Activated naive CD4-positive, alpha-beta T cell treated with anti-CD3 and anti-CD28 coated beads, Interleukin-2, amount 50 U/mL, for 16 hours (primary cell): Measurements from ENCODE around the gene AFDN.

Experiments
- DNase-seq: peaks from one replicate; pipeline ENCODE4 v3.0.0-alpha.2; 2020

Gene AFDN, protein sequence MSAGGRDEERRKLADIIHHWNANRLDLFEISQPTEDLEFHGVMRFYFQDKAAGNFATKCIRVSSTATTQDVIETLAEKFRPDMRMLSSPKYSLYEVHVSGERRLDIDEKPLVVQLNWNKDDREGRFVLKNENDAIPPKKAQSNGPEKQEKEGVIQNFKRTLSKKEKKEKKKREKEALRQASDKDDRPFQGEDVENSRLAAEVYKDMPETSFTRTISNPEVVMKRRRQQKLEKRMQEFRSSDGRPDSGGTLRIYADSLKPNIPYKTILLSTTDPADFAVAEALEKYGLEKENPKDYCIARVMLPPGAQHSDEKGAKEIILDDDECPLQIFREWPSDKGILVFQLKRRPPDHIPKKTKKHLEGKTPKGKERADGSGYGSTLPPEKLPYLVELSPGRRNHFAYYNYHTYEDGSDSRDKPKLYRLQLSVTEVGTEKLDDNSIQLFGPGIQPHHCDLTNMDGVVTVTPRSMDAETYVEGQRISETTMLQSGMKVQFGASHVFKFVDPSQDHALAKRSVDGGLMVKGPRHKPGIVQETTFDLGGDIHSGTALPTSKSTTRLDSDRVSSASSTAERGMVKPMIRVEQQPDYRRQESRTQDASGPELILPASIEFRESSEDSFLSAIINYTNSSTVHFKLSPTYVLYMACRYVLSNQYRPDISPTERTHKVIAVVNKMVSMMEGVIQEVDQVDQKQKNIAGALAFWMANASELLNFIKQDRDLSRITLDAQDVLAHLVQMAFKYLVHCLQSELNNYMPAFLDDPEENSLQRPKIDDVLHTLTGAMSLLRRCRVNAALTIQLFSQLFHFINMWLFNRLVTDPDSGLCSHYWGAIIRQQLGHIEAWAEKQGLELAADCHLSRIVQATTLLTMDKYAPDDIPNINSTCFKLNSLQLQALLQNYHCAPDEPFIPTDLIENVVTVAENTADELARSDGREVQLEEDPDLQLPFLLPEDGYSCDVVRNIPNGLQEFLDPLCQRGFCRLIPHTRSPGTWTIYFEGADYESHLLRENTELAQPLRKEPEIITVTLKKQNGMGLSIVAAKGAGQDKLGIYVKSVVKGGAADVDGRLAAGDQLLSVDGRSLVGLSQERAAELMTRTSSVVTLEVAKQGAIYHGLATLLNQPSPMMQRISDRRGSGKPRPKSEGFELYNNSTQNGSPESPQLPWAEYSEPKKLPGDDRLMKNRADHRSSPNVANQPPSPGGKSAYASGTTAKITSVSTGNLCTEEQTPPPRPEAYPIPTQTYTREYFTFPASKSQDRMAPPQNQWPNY (N-terminal part only)

DNA sequence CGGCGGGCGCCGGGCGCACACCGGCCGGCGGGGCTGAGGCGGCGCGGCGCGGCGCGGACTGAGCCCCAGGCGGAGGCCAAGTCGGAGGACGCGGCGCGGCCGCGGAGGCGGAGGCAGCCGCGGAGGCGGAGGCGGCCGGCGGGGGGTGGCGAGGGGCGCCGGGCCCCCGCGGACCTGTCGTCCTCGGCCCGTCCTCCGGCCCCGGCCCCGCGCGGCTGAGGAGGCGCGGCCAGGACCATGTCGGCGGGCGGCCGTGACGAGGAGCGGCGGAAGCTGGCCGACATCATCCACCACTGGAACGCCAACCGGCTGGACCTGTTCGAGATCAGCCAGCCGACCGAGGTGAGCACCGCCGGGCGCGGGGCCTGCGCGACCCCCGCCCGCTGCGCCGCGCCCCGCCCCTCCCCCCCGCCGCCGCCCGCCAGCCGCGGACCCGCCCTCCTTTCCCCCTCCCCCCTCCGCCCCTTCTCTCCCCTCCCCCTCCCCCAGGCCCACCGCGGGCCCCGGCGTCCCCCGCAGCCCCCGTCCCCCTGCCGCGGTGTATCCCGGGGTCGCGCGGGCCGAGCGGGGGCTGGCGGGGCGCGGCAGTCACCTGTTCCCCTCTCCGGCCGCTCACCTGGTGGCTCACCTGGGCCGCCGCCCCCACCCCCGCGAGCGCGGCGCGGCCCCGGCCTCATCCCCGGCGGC, at the start of gene AFDN:
Gene AFDN (plus strand): TSS at position 16 of the 687 bp plus-strand sequence. CDS start 222 bp downstream, at position 238.
- DNase-seq: no peak

DNA sequence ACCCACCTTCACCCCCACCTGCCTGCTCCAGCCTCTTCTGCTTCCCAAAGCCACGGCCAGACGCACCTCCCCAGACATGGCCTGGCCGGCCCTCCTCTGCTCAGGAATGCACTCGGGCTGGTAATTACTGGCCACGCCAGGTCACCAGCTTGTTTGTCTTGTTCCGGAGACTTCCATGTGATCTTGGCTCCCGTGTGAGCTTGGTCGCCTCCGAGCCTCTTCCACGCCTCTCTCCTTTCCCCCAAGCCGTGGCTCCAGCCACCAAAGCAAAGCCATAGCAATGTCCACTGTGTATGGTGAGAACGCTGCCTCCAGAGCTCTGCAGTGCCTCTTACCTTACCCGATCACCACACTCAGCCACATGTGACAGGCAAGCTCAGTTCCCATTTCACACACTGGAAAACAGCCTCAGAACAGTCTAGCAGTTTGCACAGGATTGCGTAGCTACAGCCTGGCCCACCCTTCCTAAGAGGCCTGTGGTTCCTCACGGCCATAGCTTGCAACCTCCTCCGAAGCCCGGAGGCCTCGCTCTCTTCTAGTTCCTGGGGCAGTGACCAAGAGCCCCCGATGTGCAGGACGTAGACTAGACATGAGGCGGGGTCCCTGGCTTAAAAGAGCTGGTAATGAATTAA, 48.1 kb upstream of the AFDN start:
- no peak for DNase-seq

DNA sequence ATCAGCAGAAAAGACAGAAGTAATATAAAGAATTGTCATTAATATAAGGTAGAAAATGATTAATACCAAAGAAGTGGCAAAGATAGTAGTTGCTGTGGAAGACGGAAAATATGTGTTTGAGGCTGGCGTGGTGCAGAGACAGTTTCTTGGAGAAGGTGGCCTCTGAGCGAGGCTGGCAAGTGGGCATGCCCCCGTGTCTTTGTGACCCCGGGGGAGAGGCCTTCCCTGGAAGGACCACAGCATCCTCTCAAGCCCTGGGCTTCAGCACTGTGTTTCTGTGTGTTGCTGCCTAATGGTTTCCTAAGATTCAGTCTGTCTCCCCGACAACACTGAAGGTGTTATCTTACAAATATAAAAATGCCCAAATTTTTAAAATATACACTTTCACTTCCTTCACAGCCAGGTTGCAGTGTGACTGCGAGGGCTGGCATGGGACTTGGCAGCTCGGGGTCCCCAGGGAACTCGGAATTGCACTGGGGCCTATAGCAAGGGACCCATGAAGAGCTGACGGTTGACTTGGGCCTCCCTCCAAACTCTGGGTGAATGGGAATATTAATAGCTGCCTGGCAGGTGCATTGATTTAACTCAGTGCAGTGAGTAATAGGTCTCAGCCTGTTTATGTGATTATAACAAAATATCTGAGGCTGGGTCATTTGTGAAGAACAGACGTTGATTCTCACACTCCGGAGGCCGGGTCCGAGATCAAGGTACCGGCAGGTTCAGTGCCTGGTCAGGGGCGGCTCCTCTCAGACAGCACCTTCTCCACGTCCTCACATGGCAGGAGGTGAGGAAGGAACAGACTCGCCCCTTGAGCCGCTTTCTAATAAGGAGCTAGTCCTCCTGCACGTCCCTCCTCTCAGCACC, 47.4 kb upstream of the AFDN start:
- DNase-seq: no peak

DNA sequence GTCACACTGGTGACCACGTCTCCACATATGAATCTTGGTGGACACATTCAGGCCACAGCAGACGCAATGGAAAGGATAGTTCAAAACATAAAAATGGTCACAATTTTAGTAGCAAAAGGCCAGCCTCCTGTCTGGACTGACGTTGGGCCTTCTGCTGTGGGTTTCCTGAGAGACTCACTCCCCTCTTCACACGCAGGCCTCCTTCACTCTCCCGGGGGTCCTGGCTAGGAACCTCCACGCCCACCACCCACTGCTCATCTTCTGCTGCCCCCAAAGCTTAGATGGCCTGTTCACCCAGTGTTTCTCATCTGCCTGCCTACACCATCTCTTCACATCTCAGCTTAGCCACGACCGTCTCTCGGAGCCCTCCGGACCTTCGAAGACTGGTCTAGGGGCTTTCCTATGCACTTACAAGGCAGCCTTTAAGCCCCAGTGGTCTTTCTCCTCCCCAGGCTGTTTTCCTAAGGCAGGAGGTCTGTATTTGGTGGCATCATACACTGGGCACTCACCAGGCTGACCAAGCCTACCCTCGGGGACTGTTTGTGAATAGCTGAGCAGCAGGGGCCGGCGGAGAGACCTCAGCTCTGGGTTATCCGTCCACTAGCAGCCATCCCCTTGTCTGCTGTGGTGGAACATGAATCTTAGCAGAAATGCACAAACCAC, 46.6 kb upstream of the AFDN start:
- DNase-seq: no peak

DNA sequence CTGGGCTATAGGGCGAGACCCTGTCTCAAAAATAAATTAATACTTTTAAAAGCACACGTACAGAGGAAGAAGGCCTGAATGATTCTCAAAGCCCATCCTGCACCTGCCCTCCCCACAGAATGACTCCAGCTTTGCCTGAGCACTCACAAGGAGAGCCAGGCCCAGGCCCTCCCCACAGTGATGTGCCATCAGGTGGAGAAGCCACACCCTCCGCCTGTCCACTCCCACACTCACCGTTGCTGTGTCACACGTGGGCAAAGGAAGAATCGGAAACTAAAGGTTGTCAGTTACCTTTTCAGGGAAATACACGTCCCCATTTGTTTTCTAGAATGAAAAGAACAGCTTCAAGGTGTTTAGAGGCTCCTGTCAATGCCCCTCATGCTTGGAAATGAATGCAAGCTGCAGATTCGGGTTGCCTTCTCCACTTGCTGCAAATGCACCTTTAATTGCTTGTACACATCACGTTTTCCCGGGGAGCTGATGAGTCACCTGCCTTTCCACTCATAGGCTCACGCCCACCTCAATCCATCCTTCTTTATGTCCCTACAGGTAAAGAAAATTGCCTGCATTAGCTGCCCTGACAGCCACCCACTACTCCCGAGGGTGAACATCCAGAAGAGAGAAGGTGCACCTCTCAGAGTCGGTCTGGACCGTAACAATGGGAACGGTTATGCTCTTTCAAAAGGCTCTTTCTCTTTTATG, 45.5 kb upstream of the AFDN start:
- DNase-seq: no peak

DNA sequence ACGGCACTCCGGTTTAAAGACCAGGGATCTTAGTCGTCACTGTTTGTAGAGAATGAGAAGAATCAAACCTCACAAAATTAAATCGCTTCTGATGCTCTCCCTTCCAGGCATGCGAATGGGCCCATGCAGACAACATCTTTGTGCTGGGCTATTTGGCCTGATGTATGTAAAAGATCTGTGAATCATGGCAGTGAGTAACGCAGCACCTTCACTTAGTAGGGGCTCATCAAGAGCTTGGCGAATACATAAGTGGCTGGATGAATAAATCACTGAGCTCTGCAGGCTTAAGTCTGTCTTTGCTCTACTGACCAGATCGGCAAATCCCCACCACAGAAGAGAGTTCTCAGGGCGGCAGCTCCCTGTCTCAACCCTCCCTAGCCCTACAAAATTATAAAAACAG, 44.8 kb upstream of the AFDN start:
- DNase-seq: no peak

DNA sequence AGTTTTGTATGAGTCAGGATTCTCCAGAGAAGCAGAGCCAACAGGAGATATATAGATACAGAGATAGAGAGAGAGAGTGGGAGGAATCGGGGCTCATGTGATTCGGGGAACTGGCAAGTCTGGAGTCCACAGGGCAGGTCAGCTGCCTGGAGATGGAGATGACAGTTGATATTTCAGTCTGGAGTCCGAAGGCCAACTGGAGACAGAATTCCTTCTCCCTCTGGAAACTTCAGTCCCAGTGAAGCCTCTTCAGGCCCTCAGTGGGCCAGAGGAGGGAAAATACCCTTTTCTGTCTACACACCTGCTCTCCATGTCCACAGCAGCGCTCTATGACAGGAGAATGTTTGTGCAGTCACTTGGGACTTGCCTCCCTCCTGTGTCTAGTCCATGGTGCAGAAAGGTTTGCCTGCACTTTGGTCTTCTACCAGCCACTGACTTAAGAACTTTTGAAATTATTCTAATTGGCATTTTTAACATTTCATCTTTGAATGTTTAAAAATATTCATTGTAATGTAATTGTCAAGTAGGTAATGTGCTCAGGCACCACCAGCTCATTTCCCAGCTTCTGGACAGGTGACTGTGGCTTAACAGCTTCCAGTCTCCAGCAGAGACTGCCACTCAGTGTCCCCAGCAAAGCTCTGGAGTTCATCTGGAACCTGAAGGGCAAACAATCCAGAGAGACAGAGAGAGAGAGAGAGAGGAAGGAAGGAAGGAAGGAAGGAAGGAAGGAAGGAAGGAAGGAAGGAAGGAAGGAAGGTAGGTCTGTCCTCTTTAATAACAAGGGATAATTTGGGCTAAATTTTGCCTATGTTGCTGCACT, 43.8 kb upstream of the AFDN start:
- no peak for DNase-seq

DNA sequence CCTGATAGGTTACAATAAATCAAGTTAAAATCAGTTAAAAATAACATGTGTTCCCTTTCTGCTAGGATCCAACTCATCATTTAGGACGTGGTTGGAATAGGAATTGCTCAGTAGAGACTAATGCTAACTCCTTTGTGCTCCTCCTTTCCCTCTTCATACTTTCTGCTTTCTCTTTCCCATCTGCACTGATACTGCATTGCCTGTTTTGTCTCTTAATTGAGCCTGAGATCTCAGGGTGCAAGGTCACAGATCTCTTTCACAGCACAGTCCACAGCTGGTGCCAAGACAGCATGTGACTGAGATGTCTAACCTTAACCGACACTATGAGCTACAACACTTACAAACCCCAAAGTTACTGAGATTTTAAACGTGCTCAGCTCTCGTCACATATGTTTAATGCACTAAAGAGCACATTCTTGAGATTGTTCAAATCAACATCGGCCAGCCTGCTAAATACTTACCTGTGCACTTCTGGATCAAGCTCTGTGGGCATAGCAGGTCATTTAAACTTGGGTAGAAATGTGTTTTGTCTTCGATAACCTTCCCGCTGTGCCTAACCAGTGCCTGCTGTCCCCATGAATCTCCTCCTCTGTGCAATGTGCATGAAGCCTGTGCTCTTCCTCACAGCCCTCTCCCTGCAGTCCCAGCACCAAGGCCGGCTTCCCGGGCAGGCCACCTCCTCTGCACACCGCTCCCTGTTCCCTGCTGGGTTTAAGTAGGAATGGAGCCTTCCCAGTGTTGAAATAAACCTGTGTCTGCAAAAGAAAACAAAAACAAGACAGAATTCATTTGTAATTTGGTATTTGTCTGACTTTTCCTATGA, 39.6 kb upstream of the AFDN start:
- no peak for DNase-seq

DNA sequence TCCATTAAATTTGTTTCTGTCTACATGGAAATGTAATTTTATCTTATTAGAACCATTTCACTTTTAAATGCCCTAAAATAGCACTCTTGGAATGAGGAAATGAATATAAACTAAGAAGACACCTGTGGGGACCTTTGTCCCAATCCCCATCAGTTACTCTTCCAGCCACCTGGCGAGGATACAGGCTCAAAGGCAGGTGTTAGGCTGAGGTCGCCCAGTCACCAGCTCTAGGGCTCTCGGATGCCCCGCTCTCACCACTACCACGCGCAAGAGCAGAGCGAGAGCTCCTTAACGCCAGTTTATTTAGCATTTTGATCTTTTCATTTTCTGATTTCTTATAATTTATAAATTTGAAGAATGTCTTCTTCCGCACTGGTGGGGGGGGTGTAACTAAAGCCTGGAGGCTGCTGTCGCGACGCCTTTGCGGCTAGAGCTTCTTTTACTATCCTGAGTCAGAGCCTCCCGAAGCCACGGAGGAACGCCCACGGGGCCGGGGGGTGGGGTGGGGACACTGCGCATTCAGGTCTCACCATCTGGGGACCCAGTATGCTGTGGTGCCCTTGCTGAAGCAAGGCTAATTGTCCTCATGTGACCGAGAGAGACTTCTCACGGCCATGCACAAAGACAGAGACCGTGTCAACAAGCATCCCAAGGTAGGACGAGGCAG, 38.7 kb upstream of the AFDN start:
- DNase-seq: no peak

DNA sequence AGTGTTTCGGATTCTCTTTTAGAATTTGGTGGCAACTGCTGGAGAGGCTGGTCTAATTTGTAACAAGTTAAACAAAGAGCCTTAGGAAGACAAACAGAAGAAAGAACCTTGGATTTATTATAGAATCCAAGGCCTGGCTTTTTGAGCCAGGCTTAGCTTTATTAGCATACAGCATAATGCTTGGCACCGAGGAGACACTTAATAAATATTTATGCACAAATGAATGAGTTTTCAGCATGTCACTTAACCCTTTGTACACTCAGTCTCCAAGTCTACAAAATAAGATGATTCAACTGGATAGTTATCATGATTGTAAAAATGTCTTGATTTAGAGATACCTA, 38.2 kb upstream of the AFDN start:
- DNase-seq: no peak

DNA sequence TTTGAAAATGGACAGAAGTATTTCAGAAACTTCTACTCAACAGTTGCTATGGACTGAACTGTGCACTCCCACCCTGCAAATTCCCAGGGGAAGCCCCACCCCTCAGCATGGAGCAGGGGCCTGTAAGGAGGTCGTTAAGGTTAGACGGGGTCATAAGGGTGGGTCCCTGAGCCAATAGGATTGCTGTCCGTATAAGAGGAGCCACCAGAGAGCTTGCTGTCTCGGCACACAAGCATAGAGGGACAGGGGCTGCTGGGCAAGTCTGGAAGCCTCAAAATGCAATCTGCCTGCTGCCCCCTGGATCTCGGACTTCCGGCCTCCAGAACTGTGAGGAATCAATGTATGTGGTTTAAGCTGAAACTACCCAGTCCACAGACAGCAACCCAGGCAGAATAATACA, 37.4 kb upstream of the AFDN start:
- DNase-seq: no peak

DNA sequence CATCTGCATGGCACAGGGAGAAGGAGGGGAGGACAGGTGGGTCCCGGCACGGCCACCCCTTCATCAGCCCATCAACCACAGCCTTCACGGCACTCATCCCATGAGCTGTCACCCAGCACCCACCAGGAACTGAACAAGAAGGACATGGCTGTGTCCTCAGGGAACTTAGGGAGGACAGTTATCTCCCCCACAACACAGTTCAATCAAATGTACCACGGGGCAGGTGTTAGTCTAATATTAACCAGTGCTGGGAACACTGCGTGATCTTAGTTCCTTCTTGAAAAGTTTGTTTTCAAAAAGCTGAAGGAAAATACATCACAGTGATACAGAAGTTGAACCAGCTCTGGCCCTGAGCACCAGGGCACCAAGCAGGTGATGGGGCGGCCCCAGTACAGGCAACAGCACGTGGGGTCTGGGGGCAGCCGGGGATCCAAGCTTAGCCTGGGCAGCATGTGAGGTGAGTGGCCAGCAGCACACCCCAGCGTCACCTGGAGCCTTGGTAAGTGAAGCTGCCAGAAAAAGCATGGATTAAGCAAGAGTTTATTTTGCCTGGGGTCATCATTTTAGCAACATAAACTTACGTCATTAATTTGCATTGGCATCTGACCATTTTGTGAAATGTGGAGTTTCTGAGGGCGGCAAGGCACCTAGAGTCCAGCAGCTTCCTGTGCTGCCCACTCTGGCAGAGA, 35.5 kb upstream of the AFDN start:
- DNase-seq: no peak

DNA sequence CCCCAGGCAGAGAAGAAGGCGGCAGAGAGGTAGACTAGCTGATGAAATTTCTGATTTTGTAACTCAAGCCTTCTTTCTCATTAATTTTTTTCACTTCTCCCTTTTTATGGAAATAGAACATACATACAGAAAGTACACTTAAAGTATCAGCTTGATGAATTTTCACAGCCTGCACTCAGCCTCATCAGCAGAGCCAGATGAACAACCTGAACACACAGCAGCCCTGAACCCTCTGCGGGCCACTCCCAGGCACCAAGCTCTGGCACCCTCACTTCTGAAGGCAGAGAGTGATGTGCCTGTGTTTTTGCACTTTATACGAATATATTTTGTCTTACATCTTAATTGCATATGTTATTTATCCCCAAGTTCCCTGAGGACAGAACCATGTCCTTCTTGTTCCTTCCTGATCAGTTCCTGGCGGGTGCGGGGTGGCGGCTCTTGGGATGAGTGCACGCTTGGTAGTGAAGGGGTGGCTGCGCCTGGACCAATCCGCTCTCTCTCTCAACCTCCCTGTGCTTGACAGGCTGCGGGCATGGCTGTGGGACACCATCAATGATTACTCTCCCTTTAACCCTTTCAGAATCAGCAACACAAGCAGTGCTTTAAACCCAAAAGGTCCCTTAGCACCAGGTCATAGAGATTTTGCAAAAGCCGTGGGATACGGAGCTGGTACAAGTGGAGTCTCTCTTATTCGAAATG, 34.8 kb upstream of the AFDN start:
- no peak for DNase-seq

DNA sequence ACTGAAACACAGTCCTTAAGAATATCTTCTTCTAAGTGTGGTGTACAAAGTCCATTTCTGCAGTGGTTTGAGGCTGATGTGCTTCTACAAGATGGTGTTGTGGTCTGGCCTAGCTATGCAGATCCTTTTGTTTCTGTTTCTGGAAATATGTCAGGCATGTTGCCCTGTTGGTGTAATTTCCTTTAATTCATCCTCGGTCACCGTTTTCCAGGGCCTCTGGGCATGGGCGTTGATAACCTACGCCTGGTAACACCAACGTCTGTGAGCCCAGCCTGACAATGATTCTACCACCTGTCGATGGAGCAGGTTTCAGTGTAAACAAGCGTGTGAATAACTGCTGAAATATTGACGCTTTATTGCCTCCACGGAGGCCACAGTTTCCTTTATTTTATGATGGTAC, 33.3 kb upstream of the AFDN start:
- DNase-seq: no peak

DNA sequence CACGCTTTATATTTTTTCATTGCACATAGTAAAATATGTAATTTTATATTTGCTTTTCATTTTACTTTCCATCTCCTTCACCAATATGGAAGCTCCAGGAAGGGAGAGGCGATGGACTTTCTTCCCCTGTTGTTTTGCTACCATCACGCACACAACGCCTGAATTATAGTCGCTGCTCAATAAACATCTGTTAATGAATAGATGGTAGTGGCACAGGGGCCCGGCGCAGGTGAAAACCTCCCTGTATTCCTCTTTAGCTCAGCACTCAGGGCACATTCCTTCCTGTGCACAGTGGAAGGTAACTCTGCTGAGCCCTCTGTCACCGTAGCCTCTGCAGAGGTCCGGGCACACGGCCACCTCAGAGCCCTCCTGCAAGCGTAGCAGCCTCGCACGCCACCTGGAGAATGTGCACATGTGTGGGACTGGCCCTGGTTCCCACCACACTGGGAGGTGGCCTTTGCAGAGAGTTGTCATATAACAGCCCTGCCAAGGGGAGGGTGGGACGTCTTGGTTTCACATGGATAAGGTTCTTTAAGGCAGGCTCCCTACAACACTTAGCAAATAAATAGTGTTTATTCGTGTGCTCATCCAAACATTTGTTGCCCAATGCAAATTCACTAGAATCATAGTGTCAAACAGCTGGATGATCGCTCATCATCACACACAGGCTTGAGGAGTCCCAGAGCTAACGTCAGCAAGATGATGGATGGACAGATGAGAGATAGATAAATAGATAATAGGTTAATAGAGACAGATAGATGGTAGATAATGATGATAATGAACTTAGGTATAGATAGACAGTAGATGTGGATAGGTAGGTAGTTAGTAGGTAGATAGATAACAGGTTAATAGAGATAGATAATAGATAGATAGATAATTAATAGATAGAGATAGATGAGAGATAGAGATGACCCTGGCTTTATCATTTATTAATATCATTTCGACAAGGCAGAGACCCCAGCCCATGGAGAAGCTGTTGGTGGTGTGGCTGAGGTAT, 32.3 kb upstream of the AFDN start:
- no peak for DNase-seq
